NCI-H1048 (cell line): ENCODE data around the gene CMSS1.
"Not testable (repeated sequence)": the region's sequence is repeated elsewhere in the genome, so short reads cannot be mapped to it uniquely, and the experiment has no call there.

Experiments used
- DNase-seq: peaks from one replicate; lab custom pipeline; 2025; lab: John Stamatoyannopoulos, UW

The CMSS1 gene

DNA sequence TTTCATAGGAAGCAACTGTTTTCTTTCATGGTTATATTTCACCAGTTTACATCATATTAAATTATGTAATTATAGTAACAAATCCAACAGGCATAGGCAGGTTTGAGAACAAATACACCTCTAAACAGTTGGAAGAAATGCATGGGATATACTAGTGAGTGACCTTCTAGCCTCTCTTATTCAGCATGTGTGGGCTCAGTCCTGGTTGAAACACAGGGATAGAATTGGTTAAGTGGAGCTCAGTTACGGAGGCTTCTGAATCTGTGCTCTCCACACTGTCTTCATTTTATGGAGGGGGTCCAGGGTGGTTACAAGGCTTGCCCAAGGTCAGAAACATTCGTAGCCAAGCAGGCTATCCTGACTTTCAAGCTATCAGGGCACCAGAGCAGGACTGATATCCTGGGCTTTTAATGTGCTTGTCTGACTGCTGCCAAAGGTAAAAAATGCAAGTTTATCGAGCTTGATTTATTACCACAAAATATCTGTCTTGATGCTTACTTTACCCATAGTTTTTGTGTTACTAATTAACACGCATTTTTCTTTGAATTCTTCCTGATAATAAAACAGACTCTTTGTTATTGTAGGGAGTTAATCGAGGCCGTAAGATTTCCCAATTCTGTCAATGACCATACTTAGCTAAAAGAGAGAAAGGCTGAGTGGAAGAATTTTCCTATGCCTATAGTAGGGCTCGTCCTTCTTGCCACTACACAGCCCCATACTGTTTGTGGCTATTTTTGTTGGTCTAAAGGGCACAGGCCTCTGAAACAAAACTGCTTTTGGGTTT lies 207.1 kb downstream of the CMSS1 start:
- no peak for DNase-seq

DNA sequence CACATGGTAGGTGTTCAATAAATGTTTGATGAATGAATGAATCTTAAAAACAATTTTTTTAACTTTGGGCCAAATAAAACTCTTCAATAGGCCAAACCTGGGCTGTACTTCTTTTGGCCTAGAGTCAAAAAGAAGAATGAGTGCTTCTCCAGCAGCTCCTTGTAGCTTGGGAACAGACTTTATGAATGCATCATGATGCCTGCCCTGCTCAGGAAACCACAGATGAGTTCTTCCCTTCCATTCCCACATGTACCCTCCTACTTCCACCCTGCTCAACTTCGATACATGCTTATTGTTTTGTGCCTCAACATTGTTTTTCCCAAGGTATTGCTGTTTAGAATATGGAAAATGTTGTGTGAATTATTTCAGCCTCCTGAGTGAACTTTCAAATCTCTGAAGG lies 209.7 kb downstream of the CMSS1 start:
- DNase-seq = no peak

DNA sequence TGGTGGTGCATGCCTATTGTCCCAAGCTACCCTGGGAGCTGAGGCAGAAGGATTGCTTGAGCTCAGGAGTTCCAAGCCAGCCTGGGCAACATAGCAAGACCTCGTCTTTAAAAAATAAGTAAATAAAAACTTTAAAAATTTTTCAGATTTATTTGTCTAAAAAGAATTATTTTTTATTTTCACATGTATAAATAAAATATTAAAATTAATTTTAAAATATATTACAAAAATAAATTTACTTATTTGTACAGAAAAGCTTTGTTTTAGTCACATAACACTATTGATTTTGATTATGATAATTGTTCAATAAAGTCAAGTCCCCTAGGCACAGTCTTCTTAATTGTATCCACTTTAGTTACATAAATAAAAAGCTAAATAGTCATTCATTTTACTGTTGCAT lies 211.4 kb downstream of the CMSS1 start:
- DNase-seq = no peak

DNA sequence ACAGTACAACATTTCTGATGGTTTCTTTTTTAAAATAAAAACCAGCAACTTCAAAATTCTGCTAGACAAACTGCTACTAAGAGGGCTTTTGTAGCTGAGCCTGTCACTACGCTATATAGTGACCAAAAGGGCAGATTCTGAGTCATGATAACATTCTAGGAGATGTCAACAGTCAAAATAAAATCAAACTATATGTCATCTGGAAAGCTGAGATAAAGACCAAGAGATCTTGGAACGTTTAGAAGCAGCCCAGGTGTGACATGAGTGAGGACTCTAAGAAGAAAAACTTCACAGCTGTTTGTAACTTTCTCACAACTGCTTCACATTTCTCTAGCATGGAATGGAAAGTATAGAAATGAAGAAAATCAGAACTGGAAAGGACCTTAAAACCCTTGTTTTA lies 212.0 kb downstream of the CMSS1 start:
- no peak for DNase-seq

DNA sequence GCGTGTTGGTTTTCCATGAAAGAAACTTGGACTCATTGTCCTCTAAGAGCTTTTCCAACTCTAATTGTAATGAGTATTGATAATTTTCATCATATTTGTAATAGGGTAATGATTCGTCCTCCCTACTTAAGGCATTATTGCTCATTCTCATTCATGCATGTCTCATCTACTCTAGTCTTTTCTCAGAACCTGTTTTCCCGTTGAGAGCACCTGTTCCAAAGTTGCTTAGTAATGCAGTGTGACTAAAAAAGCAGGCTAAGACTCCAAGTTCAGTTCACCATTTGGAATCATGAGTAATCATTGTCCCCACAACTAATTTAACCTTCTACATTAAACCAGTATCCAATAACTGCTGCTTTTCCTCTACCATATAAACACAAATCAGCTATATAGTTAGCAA lies 212.7 kb downstream of the CMSS1 start:
- no peak for DNase-seq

DNA sequence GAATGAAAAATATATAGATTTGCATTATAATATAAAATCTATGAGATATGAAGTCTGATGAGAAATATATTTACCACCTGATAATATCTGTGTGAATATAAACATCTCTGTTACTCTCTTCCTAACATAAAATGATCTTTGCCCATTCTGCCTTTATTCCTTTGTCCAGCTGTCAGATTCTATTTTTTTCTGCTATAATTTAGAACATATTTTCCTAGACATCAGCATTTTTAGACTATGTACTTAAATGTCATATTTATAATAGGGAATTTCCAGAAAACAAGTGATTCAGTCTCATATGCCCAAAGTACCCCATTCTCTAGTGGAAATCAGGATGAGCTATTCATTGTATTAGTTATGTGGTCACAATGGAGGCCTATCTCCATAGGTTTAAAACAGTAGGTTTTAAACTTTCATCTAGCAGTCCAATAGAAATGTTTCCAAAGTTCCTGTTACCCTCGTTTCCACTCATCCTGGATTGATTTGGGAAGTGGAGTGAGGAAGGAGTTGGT lies 213.3 kb downstream of the CMSS1 start:
- DNase-seq = no peak

DNA sequence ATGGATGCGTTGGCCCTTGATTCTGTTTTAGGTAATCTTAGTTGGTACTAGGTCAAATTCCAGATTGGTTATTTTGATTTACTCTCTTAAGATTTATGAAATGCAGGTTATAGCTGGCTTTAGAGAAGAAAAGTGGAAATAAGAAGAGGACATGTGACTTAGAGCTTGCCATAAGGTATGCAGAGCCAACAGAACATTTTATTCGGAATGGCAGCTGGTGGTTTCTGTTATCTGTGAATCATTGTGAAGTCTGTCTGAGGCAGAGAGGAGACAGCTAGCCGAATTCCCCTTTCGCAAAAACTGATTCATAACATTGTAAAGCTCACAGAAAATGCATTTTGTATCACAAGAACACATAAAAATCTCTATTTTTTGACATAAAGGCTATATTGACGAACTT lies 214.6 kb downstream of the CMSS1 start:
- DNase-seq = no peak

DNA sequence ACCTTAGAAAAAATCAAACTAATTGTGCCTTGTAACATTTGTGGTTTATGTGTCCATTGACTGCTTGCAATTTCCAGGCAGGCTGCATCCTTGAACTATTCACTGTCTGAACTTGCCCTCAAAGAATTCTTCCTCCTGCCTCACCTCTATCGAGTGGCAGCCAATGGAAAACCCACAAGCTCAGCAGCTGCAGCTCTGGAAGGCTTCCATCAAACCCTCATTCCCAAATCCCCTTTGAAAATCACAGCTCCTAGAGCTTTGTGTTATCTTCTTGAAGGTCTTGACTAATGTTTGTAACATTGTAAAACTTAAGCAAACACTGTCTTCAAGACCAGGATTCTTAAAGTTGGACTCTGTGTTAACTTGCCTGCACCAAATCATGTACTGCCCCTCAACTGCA lies 215.5 kb downstream of the CMSS1 start:
- DNase-seq = no peak

DNA sequence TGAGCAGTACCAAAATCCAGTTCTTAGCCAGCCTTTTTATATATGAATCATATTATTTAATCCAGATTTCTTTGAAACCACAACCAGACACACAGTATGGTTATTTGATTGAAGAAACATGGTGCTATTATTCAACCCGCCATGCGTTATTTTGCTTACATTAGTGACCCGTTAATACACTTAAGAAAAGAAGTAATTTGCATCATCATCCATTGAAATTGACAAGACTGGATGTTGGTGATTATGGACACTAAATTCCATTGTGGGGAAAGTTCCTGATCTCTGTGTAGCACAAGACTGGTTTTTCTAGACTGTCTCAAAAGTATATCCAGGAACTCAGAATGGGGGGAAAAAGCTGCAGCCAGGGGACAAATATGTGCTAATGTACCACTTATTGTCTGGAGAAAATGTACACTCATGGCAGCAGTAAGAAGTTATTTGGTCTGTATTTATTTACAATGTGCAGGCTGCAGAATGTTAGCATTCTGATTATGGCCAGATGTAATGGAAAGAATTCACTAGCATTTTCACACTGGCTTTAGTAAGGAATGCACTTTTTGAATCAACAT lies 216.3 kb downstream of the CMSS1 start:
- DNase-seq = no peak

DNA sequence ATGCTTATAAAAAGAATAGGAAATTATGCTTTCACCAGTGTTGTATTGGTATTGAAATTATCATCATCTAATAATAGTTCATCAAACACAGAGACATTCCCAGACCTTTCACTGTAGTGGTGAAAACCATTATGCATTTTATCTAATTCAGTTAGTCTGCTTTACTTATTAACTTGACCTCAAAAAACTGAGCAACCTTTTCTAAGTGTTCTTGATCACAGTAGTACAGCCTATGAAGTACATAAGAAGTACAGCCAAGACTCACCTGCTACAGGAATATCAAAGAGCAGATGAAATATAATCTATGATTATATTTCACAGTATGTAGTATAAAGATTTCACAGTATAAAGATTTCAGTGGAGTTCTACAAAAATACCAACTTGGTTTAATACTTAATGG lies 221.4 kb downstream of the CMSS1 start:
- no peak for DNase-seq

DNA sequence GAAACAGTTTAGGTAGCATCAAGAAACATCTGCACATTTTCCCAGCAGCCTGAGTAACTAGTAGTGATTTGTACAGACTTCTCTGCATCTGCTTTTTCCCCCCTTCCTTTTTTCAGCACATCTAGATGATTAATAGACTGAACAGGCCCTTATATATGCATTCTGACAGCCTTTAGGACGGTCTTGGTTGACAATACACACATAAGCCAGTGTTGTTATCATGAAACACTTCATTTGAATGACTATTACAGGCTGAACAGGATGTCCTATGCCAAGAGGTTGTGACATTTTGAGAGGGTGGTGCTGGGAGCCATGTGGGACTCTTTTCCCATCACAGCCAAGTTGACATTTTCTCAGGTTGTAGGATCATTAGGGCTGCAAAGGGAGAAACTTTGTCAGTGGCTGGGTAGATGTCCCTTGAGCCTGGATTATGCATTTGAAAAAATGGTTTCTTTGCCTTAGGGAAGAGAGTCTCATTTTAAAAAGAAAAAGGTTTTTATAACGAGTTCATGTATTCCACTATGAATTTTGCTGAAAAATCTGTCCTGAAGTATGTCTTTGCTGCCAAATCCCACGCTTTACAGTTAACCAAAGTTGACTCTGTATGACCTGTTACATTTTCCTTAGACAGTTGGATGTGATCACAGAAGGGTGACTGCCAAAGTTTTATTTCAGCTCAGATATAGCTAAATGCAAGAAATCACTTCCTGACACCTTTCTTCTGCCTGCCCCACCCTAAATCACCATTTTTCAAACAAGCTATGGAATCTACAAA lies 223.0 kb downstream of the CMSS1 start:
- no peak for DNase-seq

DNA sequence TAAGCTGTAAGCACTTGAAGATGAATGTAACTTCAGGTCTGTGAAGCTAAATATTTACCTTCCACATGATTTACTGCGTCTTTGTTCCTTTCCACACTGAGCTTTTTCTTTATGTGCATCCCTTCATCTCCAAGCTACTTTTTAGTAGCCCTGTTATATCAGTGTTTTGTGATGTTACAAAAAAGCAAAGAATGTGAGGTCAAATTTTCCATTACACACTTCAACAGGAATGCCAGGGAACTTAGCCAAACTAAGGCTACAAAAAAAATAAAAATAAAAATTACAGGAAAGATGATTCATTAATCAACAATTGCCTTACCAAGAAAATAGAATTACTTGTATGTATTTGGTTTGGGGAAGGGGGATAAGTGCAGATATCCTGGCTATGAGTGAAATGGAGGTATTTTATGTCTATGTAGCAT lies 223.7 kb downstream of the CMSS1 start:
- no peak for DNase-seq

DNA sequence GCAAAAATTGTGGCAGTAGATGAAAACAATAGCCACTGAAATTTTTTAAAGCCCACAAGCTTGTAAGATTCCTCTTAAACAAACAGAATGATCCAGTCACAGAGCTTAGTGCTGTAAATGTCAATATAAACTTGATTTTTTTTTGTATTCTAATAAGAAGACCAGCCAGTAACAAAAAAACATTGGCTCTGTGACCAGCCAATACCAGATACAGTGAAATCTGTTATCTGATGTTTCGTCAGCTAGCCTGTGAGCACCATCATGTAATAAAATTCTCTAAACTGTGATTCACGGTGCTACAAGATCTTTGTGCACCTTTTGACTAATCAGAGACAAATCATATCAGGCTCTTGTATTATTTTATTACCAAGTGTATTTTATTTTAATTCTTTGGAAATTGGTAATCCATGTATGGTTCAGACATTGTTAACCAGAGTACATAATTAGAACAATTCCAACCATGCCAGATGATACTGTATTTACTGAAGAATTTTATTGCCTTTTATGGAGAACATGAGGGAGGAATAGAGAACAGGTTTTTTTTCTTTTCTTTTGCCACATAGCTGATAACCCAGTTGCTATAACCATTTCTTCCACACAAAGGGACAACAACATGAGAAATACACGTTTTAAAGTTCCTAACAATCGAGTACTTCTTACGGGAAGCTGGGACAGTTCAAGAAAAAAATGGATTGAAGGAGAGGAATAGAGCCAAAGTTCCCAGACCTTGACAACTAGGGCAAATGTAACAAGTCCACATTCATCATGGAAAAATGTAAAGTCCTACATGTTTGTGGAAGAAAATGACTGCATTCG lies 224.7 kb downstream of the CMSS1 start:
- no peak for DNase-seq

DNA sequence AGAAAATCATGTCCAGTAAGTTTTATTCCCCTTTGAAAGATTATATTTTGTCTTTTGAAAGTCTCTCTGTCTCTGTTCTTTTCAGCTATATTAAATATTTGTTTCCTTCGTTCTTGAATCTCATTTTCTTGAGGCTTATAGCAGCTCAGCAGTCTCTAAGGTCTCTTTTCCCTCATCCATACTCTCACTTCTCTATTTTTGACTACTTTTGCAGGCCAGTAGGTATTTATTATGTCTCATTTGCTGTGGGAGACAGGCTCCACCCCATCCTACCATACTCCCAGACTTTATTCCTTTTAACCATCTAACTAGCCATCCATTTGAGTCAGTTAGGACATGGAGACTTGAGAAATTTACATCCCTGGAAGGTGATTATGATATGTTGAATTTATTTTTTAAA lies 225.6 kb downstream of the CMSS1 start:
- no peak for DNase-seq

DNA sequence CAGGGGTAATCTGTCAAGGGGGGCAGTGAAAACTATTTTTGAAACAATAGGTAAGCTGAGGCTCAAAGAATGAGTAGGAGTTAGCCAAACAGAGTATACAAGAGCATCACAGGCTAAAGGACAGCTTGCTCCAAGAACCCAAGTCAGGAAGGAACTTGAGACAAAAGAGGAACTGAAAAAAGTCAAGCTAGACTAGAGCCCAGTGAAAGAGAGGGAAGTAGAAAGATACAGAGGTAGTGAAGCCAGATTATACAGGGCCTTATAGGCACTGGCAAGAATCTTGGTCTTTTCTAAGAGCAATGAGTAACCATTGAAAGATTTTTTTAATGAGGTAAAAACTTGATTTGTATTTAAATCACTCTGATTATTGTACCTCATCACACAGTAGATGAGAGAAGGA lies 226.7 kb downstream of the CMSS1 start:
- DNase-seq = no peak

DNA sequence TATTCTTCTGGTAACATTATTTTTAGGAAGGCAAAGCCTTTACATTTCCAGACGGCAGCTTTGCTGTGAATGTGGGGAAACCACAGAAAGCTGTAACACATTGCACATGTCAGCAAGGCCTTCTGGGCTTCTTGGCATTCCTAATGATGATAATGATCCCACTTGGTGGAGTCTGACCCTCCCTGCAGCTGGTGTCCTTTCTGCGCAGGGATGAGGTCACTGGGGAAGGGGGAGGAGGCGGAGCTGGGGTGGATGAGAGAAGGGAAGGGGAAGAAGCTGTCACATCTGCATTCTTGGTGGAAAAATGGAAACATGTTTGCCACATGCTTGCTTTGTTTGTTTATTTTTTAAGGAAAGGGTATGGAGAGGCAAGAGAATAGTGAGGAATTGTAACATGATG lies 228.0 kb downstream of the CMSS1 start:
- no peak for DNase-seq

DNA sequence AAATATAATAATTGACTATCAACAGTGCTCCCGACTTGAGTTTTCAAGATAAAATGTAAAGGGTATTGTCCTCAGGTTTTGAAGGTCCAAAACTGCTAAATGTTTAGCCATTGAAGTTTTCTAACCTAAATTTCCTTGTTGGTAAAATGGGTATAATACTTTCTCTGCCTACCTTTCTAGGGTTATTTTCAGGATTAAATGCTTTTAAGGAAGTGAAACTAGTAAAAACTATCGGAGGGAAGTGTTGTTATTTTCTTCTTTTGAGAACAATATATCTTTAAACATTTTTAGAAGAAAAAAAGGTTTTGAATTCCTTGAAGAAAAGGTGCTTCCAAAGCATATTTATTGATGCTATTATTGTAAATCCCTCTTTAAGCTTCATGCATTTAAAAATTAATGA lies 229.3 kb downstream of the CMSS1 start:
- DNase-seq = no peak

DNA sequence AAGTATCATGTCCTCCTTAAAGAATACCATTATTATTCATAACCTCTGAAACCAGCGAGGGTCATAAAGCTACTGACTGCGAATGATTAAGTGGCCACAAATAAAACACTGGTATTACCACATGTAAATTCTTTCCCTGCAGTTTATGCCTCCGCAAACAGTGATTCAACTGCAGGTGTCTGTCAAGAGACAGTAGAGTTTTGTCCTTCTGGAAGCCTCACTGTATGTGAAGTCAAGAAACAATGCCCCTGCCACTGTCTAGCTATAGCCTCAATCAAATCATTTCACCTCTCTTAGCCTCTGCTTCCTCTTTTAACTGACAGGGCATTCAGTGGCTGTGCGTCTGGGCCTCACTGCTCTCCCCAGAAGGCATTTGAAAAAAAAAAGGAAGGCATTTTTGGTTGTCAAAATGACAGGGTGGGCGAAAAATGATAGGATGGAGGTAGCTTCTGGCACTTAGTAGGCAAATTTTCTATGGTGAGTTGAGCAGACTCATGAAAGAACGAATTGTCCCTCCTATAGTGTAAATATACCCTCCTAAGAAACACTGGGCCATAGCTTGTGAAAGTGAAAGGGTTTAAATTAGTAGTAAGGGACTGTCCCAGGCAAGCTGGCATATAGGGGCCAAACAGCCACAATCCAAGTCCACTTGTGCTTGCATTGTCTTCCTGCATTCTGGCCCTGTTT lies 229.9 kb downstream of the CMSS1 start:
- peak; percentile 81 for DNase-seq

DNA sequence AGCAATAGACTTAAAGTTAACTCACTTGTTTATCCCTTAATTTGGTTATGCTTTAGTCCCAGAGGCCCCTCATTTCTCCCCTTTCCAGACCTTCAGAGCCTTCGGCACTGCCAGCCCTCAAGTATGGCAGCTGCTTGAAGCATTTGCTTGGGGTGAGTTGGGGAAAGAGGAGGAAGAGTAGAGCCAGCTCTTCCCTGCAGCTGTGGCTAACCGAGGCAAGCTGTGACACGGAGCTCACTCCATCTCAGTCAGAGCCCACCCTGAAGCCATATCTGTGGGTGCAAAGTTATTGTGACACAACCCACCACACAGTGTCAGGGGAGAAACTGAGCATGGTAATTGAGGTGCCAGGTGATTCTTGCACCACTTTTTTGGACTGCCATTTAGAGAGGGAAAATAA lies 230.6 kb downstream of the CMSS1 start:
- no peak for DNase-seq

DNA sequence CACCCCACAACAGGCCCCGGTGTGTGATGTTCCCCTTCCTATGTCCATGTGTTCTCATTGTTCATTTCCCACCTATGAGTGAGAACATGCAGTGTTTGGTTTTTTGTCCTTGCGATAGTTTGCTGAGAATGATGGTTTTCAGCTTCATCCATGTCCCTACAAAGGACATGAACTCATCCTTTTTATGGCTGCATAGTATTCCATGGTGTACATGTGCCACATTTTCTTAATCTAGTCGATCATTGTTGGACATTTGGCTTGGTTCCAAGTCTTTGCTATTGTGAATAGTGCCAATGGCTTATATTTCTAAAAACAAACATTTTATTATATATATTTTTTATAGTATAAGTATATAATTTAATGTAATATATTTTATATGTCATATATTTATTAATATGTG lies 233.9 kb downstream of the CMSS1 start:
- not testable (repeated sequence) for DNase-seq

DNA sequence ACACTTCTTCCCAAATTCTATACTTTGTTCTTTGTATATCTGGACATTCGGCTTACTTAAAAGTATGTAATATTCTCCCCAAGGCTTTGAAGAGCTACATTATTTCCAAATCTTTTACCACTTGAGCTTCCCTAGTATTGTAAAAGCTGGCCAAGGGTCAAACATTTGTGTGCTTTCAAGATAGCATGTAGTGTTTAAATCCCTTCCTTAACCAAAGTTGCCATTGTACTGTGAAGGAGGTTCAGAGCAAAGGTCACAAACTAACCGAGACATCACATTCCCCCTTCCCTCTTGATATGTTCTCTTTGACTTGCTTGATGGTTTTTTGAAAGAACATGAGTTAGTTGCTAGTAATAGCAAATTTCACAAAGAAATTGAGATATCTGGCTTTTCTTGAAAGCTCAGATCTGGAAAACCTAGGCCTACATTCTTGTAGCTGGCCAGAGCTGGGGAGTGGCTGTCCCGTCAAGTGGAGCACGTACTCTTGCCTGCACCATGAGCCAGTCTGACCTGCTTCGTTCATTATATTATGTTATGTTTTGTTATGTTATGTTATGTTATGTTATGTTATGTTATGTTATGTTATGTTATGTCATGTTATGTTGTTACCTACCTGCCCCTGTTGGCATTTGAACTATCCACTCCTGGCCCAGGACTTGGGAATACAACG lies 236.4 kb downstream of the CMSS1 start:
- DNase-seq = no peak
